GM12878 (cell line): ENCODE measurements around the gene AKAP5. TPM values are rescaled to one million over a fixed set of nuclear protein-coding genes. Genes with fewer than 3 reads are reported as not detected.

Source experiments
- ATAC-seq: fragments of 200-7000 bp; cut with Tn5 transposase; 3 replicates; pipeline ENCODE4 v1.9.1; 2020; ENCODE audit warnings: mild to moderate bottlenecking, moderate library complexity
- BruUV-seq: library from RNA; stranded (reverse); fragments of 400-500 nt; replicated peaks from 2 replicates; lab custom pipeline; 2021; lab: Mats Ljungman, UMichigan
- CTCF ChIA-PET: fragments of 300-600 bp; sonication (Branson Sonifier 250); formaldehyde crosslinking; extraction: SDS; loops from one replicate; lab custom pipeline; 2021; ENCODE audit warnings: inconsistent platforms; lab: Yijun Ruan, JAX
- POLR2A ChIA-PET: fragments of 350-600 bp; formaldehyde crosslinking; extraction: SDS; loops from one replicate; lab custom pipeline; 2021; ENCODE audit warnings: inconsistent platforms; lab: Charles Lee
- RAD21 ChIA-PET: fragments of 300-600 bp; sonication (Branson Sonifier 250); formaldehyde crosslinking; loops from one replicate; lab custom pipeline; 2023; ENCODE audit warnings: antibody characterized with exemption; ENCODE audit not compliant: unreplicated experiment; lab: Charles Lee
- SMC1A ChIA-PET: fragments of 300-600 bp; sonication (Branson Sonifier 250); formaldehyde crosslinking; loops from one replicate; lab custom pipeline; 2023; ENCODE audit not compliant: unreplicated experiment, uncharacterized antibody; lab: Charles Lee
- DNase-seq: peaks from one replicate; pipeline ENCODE4 v3.0.0-alpha.2; 2011; ENCODE audit warnings: low read depth, low spot score
- FAIRE-seq: peaks from 3 replicates; lab custom pipeline; 2011; peaks lifted over from hg19 to GRCh38; lab: Jason Lieb, UNC
- H2AFZ ChIP-seq: 2 replicates; pipeline ENCODE4 v1.6.0; 2011; ENCODE audit warnings: low read depth, low read length, control low read depth; ENCODE audit not compliant: control insufficient read depth
- H3K27ac ChIP-seq: 2 replicates; pipeline ENCODE4 v1.5.1; 2011; ENCODE audit warnings: control low read depth; ENCODE audit not compliant: control insufficient read depth, insufficient read depth
- H3K27me3 ChIP-seq, 2 experiments: replicated peaks in 1 of 2; 2 replicates each; pipeline versions ENCODE4 v1.6.0 to v1.6.1; 2011; ENCODE audit warnings: low read length in 1 of 2; ENCODE audit not compliant: control insufficient read depth in 2 of 2, insufficient read depth in 2 of 2
- H3K36me3 ChIP-seq, 2 experiments: 2 replicates each; pipeline ENCODE4 v1.5.1; 2011; ENCODE audit warnings: low read length in 1 of 2; ENCODE audit not compliant: control insufficient read depth in 2 of 2, insufficient read depth in 2 of 2
- H3K4me1 ChIP-seq: 2 replicates; pipeline ENCODE4 v1.6.1; 2011; ENCODE audit warnings: mild to moderate bottlenecking, low read length, moderate library complexity, mixed read lengths; ENCODE audit not compliant: control insufficient read depth, insufficient read depth
- H3K4me2 ChIP-seq: 2 replicates; pipeline ENCODE4 v1.6.0; 2011; ENCODE audit warnings: control low read depth; ENCODE audit not compliant: control insufficient read depth, insufficient read depth
- H3K4me3 ChIP-seq: fragments of 200-600 bp; sonication (generic); 2 replicates; pipeline ENCODE4 v1.5.1; 2016
- H3K79me2 ChIP-seq: 2 replicates; pipeline ENCODE4 v1.6.0; 2011; ENCODE audit warnings: low read length; ENCODE audit not compliant: control insufficient read depth, insufficient read depth
- H3K9ac ChIP-seq: 2 replicates; pipeline ENCODE4 v1.8.0; 2011; ENCODE audit warnings: low read length, control low read depth, mixed read lengths; ENCODE audit not compliant: control insufficient read depth, insufficient read depth
- H3K9me3 ChIP-seq: replicated peaks from 3 replicates; pipeline ENCODE4 v1.5.1; 2011; ENCODE audit warnings: mild to moderate bottlenecking, low read length; ENCODE audit not compliant: control insufficient read depth, insufficient read depth
- H4K20me1 ChIP-seq: 2 replicates; pipeline ENCODE4 v1.6.0; 2011; ENCODE audit not compliant: control insufficient read depth, insufficient read depth
- CBX5 ChIP-seq: sonication (generic); IDR thresholded peaks from 2 replicates; pipeline ENCODE4 v1.6.1; 2016; ENCODE audit warnings: low read depth, moderate library complexity, mild to moderate bottlenecking, inconsistent platforms
- E4F1 ChIP-seq: fragments of 450-650 bp; IDR thresholded peaks from 2 replicates; pipeline ENCODE4 v1.6.1; 2018; ENCODE audit warnings: borderline replicate concordance, mild to moderate bottlenecking; ENCODE audit not compliant: partially characterized antibody
- FOS ChIP-seq: IDR thresholded peaks from 3 replicates; pipeline ENCODE4 v1.6.1; 2011; ENCODE audit warnings: borderline replicate concordance; ENCODE audit not compliant: insufficient read length; ENCODE audit errors: extremely low read depth
- MLLT1 ChIP-seq: fragments of 450-650 bp; IDR thresholded peaks from 2 replicates; pipeline ENCODE4 v1.6.1; 2016; ENCODE audit warnings: mild to moderate bottlenecking
- MYB ChIP-seq: fragments of 150-350 bp; IDR thresholded peaks from 2 replicates; pipeline ENCODE4 v1.6.1; 2014; ENCODE audit warnings: mild to moderate bottlenecking, low read depth, low read length, borderline replicate concordance
- NRF1 ChIP-seq: conservative IDR thresholded peaks from 2 replicates; pipeline ENCODE4 v1.6.1; 2011; ENCODE audit warnings: mild to moderate bottlenecking, low read depth, low read length, improper control_type of control experiment
- ZNF384 ChIP-seq: IDR thresholded peaks from 2 replicates; pipeline ENCODE4 v1.6.1; 2012; ENCODE audit warnings: low read depth, mild to moderate bottlenecking, low read length, improper control_type of control experiment, borderline replicate concordance
- ZNF592 ChIP-seq: fragments of 450-650 bp; IDR thresholded peaks from 2 replicates; pipeline ENCODE4 v1.6.1; 2017; ENCODE audit warnings: mild to moderate bottlenecking, moderate library complexity
- WGBS: methylation state at CpG from one replicate; pipeline ENCODE4 v1.1.6; 2016; ENCODE audit warnings: low lambda C conversion rate; ENCODE audit not compliant: insufficient replicate concordance, insufficient coverage; ENCODE audit errors: missing lambda C conversion rate; 5-methylcytosine and 5-hydroxymethylcytosine counted together
- in situ Hi-C: fragments of 300-500 bp; cut with MboI; formaldehyde crosslinking; loops from 9 replicates; pipeline ENCODE4 v1.14.3; 2018; ENCODE audit warnings: mixed read lengths
- intact Hi-C: fragments of 100-400 bp; cut with micrococcal nuclease; formaldehyde crosslinking; loops from one replicate; pipeline ENCODE4 v1.14.2; 2022; ENCODE audit not compliant: unreplicated experiment
- polyA plus RNA-seq, 11 experiments: library from polyadenylated mRNA; depleted of rRNA in 4 of 11; unstranded in 6 of 11; stranded (reverse) in 5 of 11; fragments of >200 nt; fragmentation: Nextera tagmentation in 4 of 11; fragmentation: Illumina TruSeq in 1 of 11; extraction: Ambion mirVana in 4 of 11; extraction: Trizol in 1 of 11; gene quantifications; 1 replicate in 1 of 11; 2 replicates in 10 of 11; pipeline versions ENCODE4 v1.2.1 to v1.2.3, GENCODE V29; 2011 to 2016; ENCODE audit warnings: inconsistent platforms in 2 of 11, missing spikeins in 2 of 11, low read depth in 1 of 11
- total RNA-seq, 4 experiments: library from RNA; depleted of rRNA in 3 of 4; stranded (reverse); fragments of >200 nt in 3 of 4; fragmentation: Illumina TruSeq in 1 of 4; extraction: Trizol in 1 of 4; gene quantifications; 2 replicates each; pipeline versions ENCODE4 v1.2.1 to v1.2.3, GENCODE V29; 2013 to 2021

Gene AKAP5
- total and polyA plus RNA-seq, 10 of the 15 experiments (the other 5 are each of a cell fraction or from before 2014, with no cell fraction given) = 0.45 to 5.1 (median 1.7) TPM

GRCh38 chr14:64508215-64508776, 43.0 kb downstream of the AKAP5 start (continued):
- no peak for TF ChIP-seq ZNF592

- DNase-seq = no peak
- Histone ChIP-seq H2AFZ (no peak overlapping the region), H3K9me3 (no peaks in the 10 kb centered on the region), H3K79me2 (peaks cover 97% of the 10 kb centered on the region), H3K4me1 (peaks cover 22% of the 10 kb centered on the region), H4K20me1 (peaks cover 5% of the 10 kb centered on the region), H3K36me3 (peaks cover 0 to 11% of the 10 kb centered on the region in 2 experiments; a peak in 3 of 4 replicates), H3K27me3 (no peaks in the 10 kb centered on the region), H3K27ac (peak overlapping the region; percentile 54), H3K4me2 (peak overlapping the region; percentile 93), H3K4me3 (peak overlapping the region; percentile 41; the same call in 1 of the 2 replicates), H3K9ac (peak overlapping the region; percentile 26; the same call in 1 of the 2 replicates)
- CTCF ChIA-PET = interaction anchor here (0.9 to 6.3 kb wide), 14 partner anchors 13 to 164 kb away, joined by 3 to 63 read pairs (median 6); partner anchors contain the start of gene MTHFD1
- in situ Hi-C loops (no loop called here), intact Hi-C loops (loop anchor here (2.0 to 5.0 kb wide), 3 partner anchors 64 to 172 kb away; no protein-coding TSS in a partner anchor)
- peak; percentile 75 for TF ChIP-seq MLLT1
- no peak for TF ChIP-seq E4F1
- TF ChIP-seq ZNF384 = no peak
- TF ChIP-seq NRF1 = no peak
- TF ChIP-seq MYB = no peak
- TF ChIP-seq CBX5 = no peak
- no peak for TF ChIP-seq FOS
- 9% methylated on average over 8 of the region's 8 CpGs for WGBS
- no peak for ATAC-seq
- SMC1A ChIA-PET = interaction anchor here (0.7 to 5.0 kb wide), 18 partner anchors 7 to 1042 kb away, joined by 3 to 40 read pairs (median 6); partner anchors contain the start of gene MTHFD1
- BruUV-seq = no TSS peak
- POLR2A ChIA-PET = interaction anchor here (0.5 to 3.0 kb wide), 4 partner anchors 7 to 150 kb away, joined by 8 to 19 read pairs (median 8); partner anchors contain the start of gene MTHFD1
- no peak for FAIRE-seq
- RAD21 ChIA-PET = interaction anchor here (1.0 to 4.2 kb wide), 14 partner anchors 8 to 383 kb away, joined by 3 to 24 read pairs (median 4); partner anchors contain the start of gene MTHFD1
Measured at GRCh38 chr14:64509036-64509435, 43.7 kb downstream of the AKAP5 start.
